ENCODE data around the gene CCDC7.
"Not testable (repeated sequence)": the region's sequence is repeated elsewhere in the genome, so short reads cannot be mapped to it uniquely, and the experiment has no call there.

CCDC7 gene

DNA sequence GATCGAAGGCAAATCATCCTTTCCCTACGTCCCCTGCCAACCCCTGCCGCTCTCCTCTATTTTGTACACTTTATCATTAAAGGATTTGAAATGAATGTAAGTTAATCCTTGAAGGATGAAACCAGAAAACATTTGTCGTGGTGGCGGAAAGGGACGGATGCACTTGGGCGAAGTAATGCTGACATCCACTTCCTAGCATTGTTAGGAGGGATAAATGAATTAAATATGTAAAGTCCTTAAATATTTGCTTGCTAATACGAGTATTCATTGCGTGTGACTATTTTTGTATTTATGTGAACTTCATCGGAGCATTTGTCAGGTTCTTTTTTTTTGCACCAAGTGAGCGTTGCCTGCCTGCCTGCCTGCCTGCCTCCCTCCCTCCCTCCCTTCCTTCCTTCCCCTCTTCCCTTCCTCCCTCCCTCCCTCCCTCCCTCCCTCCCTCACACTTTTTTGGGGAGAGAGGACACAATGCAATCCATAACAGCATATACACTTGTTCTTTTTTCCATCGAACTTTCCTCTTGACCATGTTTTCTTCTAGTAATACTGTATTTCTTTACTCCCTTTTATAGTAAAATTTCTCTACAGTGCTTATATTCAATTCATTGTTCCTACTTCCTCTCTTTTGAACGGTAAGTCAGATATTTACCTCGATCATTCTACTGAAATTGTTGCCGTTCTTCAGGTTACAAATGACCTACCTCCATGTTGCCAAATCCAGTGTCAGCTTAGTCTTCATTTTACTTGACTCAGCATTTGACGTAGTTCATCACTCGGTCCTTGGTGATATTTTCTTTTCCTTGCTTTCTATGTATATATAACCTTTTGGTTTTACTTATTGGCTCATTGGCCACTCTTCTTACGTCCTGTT lies 831 bp downstream of the CCDC7 start:
- FAIRE-seq (no peak), DNase-seq (ENCODE audit: low spot score) (no peak)

DNA sequence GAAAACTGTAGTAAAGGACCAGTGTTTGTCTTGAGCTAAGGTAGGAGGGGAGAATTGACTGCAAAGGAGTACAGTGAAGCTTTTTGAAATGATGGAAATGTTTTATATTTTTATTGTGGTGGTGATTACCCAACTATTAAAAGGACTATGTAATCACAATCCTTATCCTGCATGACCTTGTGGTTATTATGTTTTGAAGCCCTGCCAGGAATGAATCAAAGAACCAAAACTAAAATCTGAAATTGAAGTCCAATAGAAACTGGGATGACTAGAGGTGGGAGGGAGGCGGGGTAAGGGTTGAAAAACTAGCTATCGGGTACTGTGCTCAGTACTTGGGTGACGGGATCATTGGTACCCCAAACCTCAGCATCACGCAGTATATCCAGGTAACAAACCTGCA lies 8.2 kb downstream of the CCDC7 start:
- DNase-seq (ENCODE audit: low spot score): no peak
- no peak for FAIRE-seq

DNA sequence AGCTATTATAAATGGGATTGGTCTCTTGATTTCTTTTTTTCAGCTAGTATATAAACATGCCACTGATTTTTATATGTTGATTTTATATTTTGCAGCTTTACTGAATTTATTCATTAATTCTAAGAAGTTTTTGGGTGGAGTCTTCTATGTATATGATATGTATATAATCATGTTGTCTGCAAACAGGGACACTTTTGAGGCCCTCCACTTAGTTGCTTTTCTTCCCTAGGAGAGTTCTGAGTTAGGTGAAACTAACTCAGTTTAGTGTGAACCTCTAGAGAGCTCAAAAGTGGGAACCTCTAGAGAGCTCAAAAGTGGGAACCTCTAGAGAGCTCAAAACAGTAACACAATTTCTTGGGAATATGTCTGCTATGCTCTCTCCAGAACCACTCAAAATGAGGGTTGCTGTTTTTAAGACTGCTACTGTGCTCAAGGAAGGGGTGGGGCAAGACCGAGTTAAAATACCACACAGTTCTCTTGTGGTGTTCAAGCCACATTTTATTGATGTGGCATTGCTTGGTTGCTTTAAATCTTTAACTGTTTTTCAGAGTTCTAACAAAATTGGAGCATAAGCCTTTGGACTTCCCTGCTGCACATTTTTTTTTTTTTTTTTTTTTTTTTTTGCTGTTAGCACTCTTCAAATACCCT lies 13.2 kb downstream of the CCDC7 start:
- FAIRE-seq (no peak), DNase-seq (ENCODE audit: low spot score) (no peak)

- DNase-seq (ENCODE audit: low spot score) (no peak), FAIRE-seq (no peak)
These were observed 15.3 kb downstream of the CCDC7 start for GRCh38 chr10:32461203-32461602.

GRCh38 chr10:32471232-32471631 lies 25.3 kb downstream of the CCDC7 start:
- no peak for FAIRE-seq
- no peak for DNase-seq (ENCODE audit: low spot score)

DNA sequence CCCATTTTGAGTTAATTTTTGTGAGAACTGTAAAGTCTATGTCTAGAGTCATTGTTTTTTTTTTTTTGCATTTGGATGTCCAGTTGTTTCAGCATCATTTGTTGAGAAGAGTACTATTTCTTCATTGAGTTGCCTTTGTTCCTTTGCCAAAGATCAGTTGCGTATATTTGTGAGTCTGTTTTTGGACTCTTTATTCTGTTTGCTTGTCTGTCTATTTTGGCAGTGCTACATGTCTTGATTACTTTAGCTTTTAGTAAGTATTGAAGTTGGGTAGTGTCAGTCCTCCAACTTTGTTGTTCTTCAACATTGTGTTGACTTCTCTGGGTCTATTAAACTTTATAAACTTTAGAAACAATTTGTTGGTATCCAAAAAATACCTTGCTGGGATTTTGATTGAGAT lies 31.6 kb downstream of the CCDC7 start:
- DNase-seq (ENCODE audit: low spot score) (no peak), FAIRE-seq (no peak)

GRCh38 chr10:32481606-32482005 lies 35.7 kb downstream of the CCDC7 start:
- no peak for DNase-seq (ENCODE audit: low spot score)
- no peak for FAIRE-seq

GRCh38 chr10:32483019-32483502 lies 37.1 kb downstream of the CCDC7 start:
- DNase-seq (ENCODE audit: low spot score); FAIRE-seq: not testable (repeated sequence)

- not testable (repeated sequence) for DNase-seq (ENCODE audit: low spot score); FAIRE-seq
These were observed 42.1 kb downstream of the CCDC7 start for GRCh38 chr10:32488038-32488437.

DNA sequence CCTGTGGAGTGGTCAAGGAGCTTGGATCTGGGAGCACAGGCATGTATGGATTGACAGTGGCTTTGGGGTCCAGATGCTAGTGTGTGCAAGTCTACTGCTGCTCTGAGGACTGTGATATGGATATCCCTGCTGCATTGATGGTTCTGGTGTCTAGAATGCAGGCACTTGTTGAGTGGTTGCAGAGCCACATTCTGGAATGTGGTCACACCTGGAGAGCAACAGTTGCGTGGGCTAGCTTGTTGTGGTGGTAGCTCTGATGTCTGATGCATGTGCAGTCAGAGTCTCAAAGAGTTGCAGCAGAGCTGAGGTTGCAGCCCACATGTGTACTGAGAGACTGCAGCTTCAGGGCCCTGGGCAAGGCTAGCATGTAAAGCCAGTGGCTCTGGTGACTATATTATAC lies 43.2 kb downstream of the CCDC7 start:
- FAIRE-seq: no peak
- DNase-seq (ENCODE audit: low spot score): no peak

DNA sequence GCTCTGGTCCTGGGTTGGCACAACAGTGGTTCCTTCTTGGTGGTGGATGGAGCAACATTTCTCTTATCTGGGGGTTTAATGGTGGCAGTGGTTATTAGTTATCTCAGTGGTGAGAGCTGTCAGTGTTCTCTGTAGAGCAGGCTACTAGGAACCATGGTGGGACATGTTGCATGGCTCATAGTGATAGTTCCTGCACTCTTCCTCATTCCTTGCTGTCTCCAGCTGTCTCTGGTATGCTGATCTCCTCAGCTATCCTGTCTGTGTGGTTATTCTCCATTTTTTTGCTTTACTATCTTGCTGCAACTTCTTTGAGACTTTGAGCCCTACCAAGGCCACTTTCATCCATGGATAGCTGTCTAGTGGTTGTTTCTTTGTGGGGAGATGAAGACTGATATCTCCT lies 44.0 kb downstream of the CCDC7 start:
- FAIRE-seq: no peak

DNA sequence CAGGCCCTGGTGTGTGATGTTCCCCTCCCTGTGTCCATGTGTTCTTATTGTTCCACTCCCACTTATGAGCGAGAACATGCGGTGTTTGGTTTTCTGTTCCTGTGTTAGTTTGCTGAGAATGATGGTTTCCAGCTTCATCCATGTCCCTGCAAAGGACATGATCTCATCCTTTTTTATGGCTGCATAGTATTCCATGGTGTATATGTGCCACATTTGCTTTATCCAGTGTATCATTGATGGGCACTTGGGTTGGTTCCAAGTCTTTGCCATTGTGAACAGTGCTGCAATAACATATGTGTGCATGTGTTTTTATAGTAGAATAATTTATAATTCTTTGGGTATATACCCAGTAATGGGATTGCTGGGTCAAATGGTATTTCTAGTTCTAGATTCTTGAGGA lies 48.6 kb downstream of the CCDC7 start:
- not testable (repeated sequence) for FAIRE-seq

More for the DNA sequence above, 44.0 kb downstream of the CCDC7 start:
- DNase-seq (ENCODE audit: low spot score): no peak

GRCh38 chr10:32500136-32500535 lies 54.2 kb downstream of the CCDC7 start:
- not testable (repeated sequence) for FAIRE-seq; DNase-seq (ENCODE audit: low spot score)

More for the DNA sequence above, 48.6 kb downstream of the CCDC7 start:
- not testable (repeated sequence) for DNase-seq (ENCODE audit: low spot score)

DNA sequence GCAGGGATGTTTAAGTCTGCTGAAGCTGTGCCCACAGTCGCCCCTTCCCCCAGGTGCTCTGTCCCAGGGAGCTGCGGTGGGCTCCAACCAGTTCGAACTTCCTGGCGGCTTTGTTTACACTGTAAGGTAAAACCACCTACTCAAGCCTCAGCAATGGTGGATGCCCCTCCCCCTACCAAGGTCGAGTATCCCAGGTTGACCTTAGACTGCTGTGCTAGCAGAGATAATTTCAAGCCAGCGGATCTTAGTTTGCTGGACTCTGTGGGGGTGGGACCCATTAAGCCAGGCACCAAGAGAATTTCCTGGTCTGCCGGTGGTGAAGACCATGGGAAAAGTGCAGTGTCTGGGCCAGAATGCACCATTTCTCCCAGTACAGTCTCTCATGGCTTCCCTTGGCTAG lies 56.0 kb downstream of the CCDC7 start:
- DNase-seq (ENCODE audit: low spot score) (no peak), FAIRE-seq (no peak)

GRCh38 chr10:32505762-32506420 lies 60.0 kb downstream of the CCDC7 start:
- not testable (repeated sequence) for FAIRE-seq; DNase-seq (ENCODE audit: low spot score)

- no peak for DNase-seq (ENCODE audit: low spot score)
- FAIRE-seq: no peak
These were observed 65.7 kb downstream of the CCDC7 start for GRCh38 chr10:32511599-32511998.

DNA sequence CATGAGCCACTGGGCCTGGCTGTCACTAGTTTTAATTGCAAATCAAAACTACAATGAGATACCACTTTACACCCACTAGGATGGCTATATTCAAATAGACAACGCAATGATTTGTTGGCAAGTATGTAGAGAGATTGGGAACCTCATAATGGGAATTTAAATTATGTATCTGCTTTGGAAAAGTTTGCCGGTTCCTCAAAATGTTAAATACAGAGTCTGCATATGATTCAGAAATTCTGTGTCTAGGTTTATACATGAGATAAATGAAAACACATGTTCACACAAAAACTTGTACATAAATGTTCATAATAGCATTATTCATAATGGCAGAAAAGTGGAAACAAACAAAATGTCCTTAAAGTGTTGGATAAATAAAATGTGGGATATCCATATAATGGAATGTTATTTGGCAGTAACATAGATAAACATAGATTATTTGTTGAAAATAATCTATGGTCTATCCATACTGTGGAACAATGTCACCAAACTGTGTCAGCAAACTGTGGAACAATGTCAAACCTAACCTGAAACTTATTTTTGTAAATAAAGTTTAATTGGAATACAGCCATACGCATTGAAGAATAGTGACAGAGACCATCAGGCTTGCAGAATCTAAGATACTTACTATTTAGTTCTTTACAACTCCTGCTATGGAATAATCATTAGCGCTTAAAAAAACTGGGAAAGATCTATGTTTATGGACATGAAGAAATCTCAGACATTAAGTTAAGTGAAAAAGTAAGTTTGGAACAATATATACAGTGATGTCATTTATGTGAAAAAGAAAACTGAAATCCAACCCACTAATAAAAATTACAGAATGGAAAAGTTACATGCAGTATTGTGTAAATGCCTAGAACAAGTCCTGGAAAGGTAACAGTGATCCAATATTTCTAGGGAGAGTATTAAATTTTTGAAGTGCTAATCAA lies 70.9 kb downstream of the CCDC7 start:
- FAIRE-seq (no peak), DNase-seq (ENCODE audit: low spot score) (no peak)

DNA sequence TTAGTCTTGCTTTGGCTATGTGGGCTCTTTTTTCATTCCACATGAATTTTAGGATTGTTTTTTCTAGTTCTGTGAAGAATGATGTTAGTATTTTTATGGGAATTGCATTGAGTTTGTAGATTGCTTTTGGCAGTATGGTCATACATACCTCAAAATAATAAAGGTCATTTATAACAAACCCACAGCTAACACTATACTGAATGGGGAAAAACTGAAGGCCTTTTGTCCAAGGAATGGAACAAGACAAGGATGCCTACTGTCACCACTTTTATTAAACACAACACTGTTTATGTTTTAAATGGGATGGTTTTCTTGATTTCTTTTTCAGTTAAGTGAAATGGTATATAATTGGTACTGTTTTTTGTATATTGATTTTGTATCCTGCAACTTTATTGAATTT lies 84.3 kb downstream of the CCDC7 start:
- DNase-seq (ENCODE audit: low spot score) (no peak), FAIRE-seq (no peak)

GRCh38 chr10:32538256-32538655 lies 92.3 kb downstream of the CCDC7 start:
- FAIRE-seq (no peak), DNase-seq (ENCODE audit: low spot score) (no peak)

DNA sequence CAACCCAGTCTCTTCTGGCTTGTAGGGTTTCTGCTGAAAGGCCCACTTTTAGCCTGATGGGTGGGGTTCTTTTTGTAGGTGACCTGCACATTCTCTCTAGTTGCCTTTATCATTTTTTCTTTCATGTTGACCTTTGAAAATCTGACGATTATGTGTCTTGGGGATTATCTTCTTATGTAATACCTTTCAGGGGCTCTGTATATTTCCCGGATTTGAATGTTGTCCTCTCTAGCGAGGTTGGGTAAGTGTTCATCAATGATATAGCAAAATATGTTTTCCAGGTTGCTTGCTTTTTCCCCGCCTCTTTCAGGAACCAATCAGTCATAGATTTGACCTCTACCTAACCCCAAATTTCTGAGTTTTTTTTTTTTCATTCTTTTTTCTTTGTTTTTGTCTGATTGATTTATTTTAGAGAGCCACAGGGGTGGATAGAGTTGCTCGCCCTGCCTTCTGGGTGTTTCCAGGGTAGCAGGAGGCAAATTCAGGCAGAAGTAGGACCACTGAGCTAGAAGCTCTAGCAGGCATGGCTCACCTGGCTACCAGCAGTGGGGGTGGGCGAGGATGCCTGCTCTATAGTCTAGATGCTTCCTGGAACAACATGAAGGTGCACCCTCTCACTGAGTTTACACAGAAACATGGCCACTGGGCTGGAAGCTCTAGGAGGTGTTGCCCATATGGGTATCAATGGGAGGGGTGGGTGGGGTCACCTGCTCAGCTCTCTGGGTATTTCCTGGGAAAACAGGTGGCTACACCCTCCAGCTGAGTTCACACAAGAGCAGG lies 94.9 kb downstream of the CCDC7 start:
- FAIRE-seq (no peak), DNase-seq (ENCODE audit: low spot score) (no peak)
